Memory B cell (primary cell): Measurements from ENCODE around the gene GRAMD2A.

Experiments
- ATAC-seq: fragments of 150-1000 bp; cut with Tn5 transposase; 2 replicates; pipeline ENCODE4 v1.10.0; 2021; ENCODE audit warnings: low read depth, mild to moderate bottlenecking, moderate library complexity
- DNase-seq, 2 donors: peaks; one replicate each; pipeline ENCODE4 v3.0.0; 2022; ENCODE audit warnings: low spot score in 2 of 2
- H3K27ac Mint-ChIP-seq: one replicate; pipeline ENCODE4 v1.8.0; 2022; ENCODE audit warnings: mild to moderate bottlenecking, moderate library complexity, mixed read lengths
- H3K27me3 Mint-ChIP-seq: one replicate; pipeline ENCODE4 v1.8.0; 2022; ENCODE audit warnings: mixed read lengths
- H3K36me3 Mint-ChIP-seq: one replicate; pipeline ENCODE4 v1.8.0; 2022; ENCODE audit warnings: mild to moderate bottlenecking, mixed read lengths
- H3K4me1 Mint-ChIP-seq: one replicate; pipeline ENCODE4 v1.8.0; 2022; ENCODE audit warnings: mixed read lengths
- H3K4me3 Mint-ChIP-seq: one replicate; pipeline ENCODE4 v1.8.0; 2022; ENCODE audit warnings: mild to moderate bottlenecking, moderate library complexity, mixed read lengths
- H3K9me3 Mint-ChIP-seq: one replicate; pipeline ENCODE4 v1.8.0; 2022; ENCODE audit warnings: mixed read lengths

Gene GRAMD2A

DNA sequence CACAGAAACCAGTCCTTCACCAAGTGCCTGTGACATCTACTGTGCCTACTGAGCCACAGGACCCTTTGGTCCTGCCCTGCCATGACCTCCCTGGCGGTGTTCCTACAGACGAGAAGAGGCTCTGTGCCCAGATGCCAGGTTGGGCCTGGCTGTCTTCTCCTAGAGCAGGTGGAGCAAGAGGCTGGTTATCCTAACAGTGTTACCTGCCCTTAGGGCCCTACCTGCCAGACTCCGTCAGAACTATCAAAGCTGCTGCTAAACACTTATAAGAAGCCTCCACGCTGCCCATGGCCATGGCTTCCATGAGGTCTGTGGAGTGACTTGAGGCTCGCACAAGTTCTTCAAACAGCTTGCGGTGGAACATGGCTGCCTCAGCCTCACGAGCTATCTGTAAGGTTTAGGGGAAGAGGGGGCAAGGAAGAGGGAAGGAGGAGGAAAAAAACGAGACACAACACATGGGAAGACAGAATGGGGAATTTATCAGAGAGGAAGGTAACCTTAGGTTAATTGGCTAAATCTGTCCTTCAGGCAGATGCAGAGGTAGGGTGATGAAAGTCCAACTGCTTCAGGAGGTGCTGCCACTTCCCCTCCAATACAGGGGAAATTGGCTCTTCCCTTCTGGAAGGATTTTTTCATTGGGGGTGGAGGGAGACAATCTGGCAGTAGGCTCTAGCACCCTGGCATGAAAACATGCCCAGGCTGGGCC is 5.4 kb upstream of the GRAMD2A start:
- H3K27me3 Mint-ChIP-seq = peaks cover 2% of the 10 kb centered on the region
- no peaks in the 10 kb centered on the region for H3K9me3 Mint-ChIP-seq
- ATAC-seq = no peak
- H3K4me3 Mint-ChIP-seq = no peak overlapping the region
- H3K4me1 Mint-ChIP-seq = peaks cover 12% of the 10 kb centered on the region
- H3K27ac Mint-ChIP-seq = peak overlapping the region; percentile 73
- no peak for DNase-seq
- H3K36me3 Mint-ChIP-seq = peaks cover 37% of the 10 kb centered on the region

DNA sequence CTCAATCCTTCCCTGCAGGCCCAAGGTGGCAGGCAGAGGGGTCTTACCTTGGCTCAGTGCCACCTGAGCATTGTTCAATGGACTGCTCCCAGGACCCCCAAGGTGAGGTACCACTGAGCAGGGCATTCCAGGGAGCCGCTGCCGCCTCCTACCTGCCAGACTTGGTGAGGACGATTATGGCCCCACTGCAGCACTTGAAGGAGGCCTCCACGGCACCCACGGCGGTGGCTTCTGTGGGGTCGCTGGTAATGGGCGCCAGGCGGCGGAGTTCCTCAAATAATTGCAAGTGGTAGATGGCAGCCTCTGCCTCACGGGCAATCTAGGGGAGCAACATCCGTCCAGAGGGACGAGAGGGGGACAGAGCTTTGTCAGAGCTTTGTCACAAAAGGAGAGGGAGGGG is 4.7 kb upstream of the GRAMD2A start:
- H3K4me1 Mint-ChIP-seq = peaks cover 14% of the 10 kb centered on the region
- ATAC-seq (no peak), DNase-seq (no peak)
- H3K4me3 Mint-ChIP-seq = no peak overlapping the region
- H3K9me3 Mint-ChIP-seq = no peaks in the 10 kb centered on the region
- peaks cover 4% of the 10 kb centered on the region for H3K27me3 Mint-ChIP-seq
- H3K27ac Mint-ChIP-seq = no peak overlapping the region
- H3K36me3 Mint-ChIP-seq = peaks cover 37% of the 10 kb centered on the region

DNA sequence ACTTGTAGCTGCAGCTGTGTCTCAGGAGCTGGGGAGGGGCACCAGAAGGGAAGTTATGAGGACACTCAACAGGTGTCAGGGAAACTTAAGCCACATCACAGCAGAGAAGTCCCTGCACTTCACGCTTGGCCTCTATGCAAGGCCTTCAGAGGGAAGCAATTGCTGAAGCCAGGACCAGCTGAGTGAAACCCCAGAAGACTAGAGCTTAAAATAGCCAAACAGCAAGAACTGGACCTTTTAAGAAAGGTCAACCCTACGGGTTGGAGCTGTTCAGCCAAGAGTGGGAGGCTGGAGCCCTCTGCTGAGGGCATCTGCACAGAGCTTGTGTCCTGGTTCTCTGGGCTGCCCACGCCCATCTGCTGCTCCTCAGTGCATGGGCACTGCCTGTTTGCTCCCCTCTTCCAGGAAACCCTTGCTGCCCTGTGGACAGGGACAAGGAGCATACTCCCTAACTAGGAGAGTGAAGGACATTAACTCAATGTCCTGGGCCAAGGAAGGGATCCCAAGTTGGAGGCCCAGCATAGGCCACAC is 3.9 kb upstream of the GRAMD2A start:
- H3K27me3 Mint-ChIP-seq = peaks cover 4% of the 10 kb centered on the region
- H3K4me1 Mint-ChIP-seq = peaks cover 14% of the 10 kb centered on the region
- DNase-seq = no peak
- peak overlapping the region; percentile 58 for H3K27ac Mint-ChIP-seq
- peaks cover 30% of the 10 kb centered on the region for H3K36me3 Mint-ChIP-seq
- ATAC-seq = no peak
- no peaks in the 10 kb centered on the region for H3K9me3 Mint-ChIP-seq
- H3K4me3 Mint-ChIP-seq = no peak overlapping the region

DNA sequence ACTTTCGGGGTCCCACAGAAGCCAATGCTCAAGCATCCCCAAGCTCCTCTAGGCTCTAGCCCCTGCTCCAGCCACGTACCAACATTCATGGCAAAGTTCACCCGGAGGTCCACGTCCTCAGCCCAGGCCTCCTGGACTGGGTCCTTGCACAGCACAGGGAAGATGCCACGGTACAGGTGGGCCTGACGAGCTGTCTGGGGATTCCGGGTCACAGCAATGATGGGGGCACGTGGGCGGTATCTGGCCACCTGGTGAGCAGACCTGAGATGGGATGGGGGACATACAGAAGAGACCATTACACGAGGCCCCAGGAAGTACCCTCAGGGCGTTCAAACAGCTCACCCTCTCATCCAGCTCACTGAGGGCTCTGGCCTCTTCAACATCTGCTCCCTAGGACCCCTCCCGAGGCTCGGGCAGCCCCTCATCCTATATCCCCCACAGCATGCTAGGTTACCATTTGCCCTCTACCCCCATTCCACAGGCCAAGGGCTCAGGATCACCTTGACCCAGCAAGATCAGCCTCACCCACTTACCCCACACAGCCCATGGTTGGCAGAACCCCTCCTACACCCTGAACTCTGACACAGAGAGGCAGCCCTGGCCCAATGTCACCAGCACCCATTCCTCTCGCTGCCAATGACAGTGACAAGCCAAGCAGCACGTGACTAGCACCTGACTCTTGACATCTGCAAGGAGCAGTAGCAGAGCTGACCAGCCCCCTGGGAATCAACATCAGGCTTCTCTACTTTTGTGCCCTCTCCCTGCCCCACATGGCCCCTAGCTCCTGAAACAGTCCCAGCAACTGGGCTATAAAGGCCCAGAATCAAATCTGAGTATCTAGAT is 3.0 kb upstream of the GRAMD2A start:
- H3K4me3 Mint-ChIP-seq = no peak overlapping the region
- H3K27ac Mint-ChIP-seq = peak overlapping the region; percentile 58
- ATAC-seq = no peak

DNA sequence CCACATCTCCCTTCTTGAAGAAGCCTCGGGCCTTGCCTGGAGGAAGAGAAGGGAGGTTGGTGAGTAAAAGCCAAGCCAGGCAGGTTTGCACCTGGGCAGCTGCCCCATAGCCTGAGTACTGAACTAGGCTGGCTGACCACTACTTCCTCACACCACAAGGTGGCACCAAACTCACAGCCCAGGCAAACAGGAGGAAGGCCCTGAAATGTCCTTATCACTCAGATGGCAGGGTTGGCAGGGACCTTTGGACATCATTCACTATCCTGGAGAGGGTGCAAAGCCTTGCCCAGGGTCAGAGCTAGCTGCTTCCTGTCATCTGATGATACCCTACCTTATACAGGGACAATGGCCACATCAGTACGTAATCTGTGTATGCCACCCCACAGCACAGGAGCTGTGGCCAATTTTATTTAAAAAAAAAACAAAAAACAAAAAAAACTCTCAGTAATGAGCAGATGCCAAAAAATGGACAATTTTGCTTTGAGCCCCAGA is 2.2 kb upstream of the GRAMD2A start:
- peaks cover 25% of the 10 kb centered on the region for H3K36me3 Mint-ChIP-seq
- H3K4me3 Mint-ChIP-seq = no peak overlapping the region
- H3K9me3 Mint-ChIP-seq = no peaks in the 10 kb centered on the region
- DNase-seq (peak; percentile 75 to 78), ATAC-seq (peak; percentile 80)
- H3K27ac Mint-ChIP-seq = no peak overlapping the region
- peaks cover 7% of the 10 kb centered on the region for H3K27me3 Mint-ChIP-seq
- H3K4me1 Mint-ChIP-seq = peaks cover 18% of the 10 kb centered on the region

More for the DNA sequence above, 3.0 kb upstream of the GRAMD2A start:
- Mint-ChIP-seq H3K4me1 (peaks cover 14% of the 10 kb centered on the region), H3K9me3 (no peaks in the 10 kb centered on the region), H3K36me3 (peaks cover 25% of the 10 kb centered on the region), H3K27me3 (peaks cover 7% of the 10 kb centered on the region)
- no peak for DNase-seq

DNA sequence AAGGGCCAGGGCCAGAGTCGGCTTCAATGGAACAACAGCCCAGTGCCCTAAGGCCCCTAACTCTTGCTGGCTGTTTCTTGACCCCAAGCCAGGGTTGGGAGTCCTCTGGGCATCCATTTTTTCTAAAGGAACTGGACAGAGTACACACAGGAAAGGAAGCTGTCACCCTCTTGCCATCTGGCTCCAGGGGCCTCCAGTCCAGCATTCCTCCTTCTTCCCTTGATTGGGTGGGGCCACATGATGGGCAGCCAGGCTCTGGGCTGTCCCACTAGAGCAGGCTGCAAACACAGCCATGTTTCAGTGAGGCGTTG is 1.6 kb upstream of the GRAMD2A start:
- no peaks in the 10 kb centered on the region for H3K9me3 Mint-ChIP-seq
- no peak for DNase-seq
- ATAC-seq = no peak
- peaks cover 18% of the 10 kb centered on the region for H3K4me1 Mint-ChIP-seq
- H3K27ac Mint-ChIP-seq = no peak overlapping the region
- H3K27me3 Mint-ChIP-seq = peaks cover 9% of the 10 kb centered on the region
- H3K36me3 Mint-ChIP-seq = peaks cover 22% of the 10 kb centered on the region
- no peak overlapping the region for H3K4me3 Mint-ChIP-seq

DNA sequence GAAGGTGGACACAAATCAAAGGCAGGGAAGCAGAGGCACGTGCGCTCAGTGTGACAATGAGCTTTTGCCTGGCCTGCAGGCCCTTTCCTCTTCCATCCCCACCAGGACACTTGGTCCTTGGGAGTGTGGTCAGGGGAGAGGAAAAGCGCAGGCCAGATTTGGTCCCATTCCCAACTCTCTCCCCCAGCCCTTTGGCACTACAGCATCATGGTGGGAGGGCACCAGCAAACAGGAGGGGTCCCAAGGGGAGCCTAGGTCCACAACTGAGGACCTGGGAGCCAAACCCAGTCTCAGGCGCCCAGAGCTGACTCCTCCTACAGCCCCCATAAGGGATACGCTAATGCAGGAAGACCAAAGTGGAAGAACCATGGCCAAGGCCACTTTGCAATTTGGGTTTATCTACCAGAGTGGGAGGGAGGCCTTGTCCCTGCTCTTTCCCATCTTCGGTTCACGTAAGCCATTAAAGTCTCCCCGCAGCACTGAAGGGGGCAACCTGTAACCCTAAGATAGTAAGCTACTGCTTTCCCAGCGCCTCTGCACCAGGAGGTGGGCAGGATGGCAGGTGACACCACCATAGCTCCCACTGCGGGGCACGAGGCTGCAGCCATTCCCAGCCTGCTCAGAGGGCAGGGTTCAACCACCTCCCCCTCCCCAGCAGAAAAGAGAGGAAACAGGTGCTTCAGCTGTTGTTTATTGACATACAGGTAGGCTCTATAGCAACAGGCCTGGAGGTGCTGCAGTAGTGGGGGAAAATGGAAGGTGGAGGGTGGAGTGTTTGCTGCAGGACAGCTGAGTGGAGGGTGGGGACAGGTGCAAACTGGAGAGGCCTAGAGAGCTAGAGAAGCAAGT is 993 bp upstream of the GRAMD2A start:
- Mint-ChIP-seq H3K4me3 (no peak overlapping the region), H3K4me1 (peaks cover 18% of the 10 kb centered on the region), H3K9me3 (no peaks in the 10 kb centered on the region), H3K27ac (peak overlapping the region; percentile 45), H3K36me3 (peaks cover 21% of the 10 kb centered on the region), H3K27me3 (peaks cover 9% of the 10 kb centered on the region)
- DNase-seq = no peak
- ATAC-seq = no peak

DNA sequence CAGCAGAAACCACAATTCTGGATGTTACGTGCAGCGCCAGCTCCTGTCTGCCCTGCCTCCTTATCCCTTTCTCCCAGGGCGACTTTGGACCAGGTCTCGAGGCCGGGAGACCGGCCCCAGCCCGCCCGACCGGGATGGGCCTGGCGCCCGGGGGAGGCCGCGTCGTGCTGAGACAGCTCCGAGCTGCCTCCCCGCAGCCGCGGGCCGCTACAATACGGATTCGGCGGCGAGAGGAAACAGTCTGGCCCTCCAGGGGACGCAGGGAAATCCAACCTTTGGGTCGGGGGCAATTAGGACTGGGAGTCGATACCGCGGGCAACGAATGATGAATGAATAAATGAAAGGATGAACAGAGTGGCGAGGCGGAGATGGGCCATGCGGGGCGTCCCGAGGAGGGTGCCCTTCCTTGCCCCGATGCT is 537 bp downstream of the GRAMD2A start:
- peaks cover 12% of the 10 kb centered on the region for H3K36me3 Mint-ChIP-seq
- ATAC-seq = no peak
- no peak for DNase-seq
- peak overlapping the region; percentile 73 for H3K4me3 Mint-ChIP-seq
- peaks cover 15% of the 10 kb centered on the region for H3K4me1 Mint-ChIP-seq
- no peak overlapping the region for H3K27ac Mint-ChIP-seq
- H3K27me3 Mint-ChIP-seq = peaks cover 9% of the 10 kb centered on the region
- H3K9me3 Mint-ChIP-seq = no peaks in the 10 kb centered on the region

DNA sequence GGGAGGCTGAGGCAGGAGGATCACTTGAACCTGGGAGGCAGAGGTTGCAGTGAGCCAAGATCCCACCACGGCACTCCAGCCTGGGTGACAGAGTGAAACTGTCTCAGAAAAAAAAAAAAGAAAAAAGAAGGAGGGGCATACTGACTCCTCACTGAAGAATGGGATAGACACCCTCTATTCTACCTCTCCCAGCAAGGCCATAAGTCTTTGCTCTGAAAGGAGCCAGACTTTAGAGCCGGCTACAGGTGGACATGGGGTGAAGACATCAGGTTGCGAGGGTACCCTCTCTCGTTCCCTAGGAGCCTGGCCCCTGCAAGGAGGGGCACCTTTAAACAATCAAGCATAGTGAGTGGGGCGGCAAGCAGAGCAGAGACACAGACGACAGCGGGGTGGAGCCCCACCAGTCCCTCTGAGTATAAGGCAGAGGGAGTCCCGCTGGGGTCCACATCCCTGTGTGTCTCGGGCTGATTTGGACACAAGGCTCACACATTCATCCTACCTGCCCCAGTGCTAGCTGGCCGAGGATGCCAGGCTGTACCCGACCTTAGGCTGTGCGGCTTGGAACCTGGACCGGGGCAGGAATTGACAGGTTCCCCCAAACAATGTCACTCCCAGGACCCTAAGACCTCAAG is 1.1 kb downstream of the GRAMD2A start:
- no peak for DNase-seq
- Mint-ChIP-seq H3K27me3 (peaks cover 9% of the 10 kb centered on the region), H3K36me3 (peaks cover 12% of the 10 kb centered on the region), H3K4me1 (peaks cover 13% of the 10 kb centered on the region), H3K9me3 (no peaks in the 10 kb centered on the region), H3K4me3 (peak overlapping the region; percentile 21), H3K27ac (no peak overlapping the region)
- no peak for ATAC-seq

DNA sequence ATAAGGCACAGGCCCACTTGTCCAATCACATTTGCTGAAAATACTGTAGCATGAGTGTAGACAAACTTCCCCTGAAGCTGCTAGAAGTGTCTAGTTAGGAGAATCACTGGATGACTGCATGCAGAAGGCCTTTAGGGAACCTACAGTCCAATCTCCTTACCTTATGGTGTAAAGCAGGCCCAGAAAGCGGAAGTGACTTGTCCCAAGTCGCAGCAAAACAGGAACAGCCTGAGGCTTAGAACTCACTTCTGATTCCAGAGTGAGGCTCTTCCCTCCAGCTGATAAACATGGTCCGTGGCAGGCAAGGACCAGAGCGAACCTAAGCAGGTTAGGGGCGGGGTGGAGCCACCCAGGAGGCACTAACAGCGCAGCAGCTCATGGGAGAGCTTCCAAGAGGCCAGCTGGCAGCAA is 2.5 kb downstream of the GRAMD2A start:
- no peaks in the 10 kb centered on the region for H3K9me3 Mint-ChIP-seq
- ATAC-seq (peak; percentile 23), DNase-seq (no peak)
- H3K4me3 Mint-ChIP-seq = no peak overlapping the region
- H3K27ac Mint-ChIP-seq = no peak overlapping the region
- peaks cover 6% of the 10 kb centered on the region for H3K36me3 Mint-ChIP-seq
- H3K27me3 Mint-ChIP-seq = peaks cover 13% of the 10 kb centered on the region
- peaks cover 9% of the 10 kb centered on the region for H3K4me1 Mint-ChIP-seq

DNA sequence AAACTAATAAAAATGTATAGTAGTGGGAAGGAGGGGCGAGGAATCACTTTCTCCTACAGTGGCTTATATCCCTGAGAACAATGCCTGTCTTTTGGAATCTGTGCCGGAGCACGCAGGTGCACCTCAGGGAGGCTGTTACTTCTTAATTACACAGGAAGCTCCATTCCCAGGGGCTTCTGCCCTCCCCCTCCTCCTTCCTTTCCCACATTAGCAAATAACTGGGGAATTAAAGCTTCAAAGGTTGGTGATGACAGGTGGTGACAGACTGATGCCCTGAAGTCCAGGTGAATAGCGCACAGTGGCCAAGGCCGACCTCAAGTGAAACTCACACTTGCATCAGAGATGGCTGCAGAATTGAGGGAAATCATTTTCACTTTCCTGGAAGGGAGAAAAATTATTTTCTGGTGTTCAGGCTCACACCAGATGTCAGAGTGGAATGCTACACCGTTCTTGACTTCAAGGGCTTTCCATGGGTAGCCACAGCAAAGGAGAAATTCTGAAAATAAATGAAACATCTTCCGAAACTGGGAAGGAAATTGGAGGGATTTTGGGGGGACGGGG is 3.7 kb downstream of the GRAMD2A start:
- H3K27me3 Mint-ChIP-seq = peaks cover 14% of the 10 kb centered on the region
- peaks cover 9% of the 10 kb centered on the region for H3K4me1 Mint-ChIP-seq
- no peak overlapping the region for H3K27ac Mint-ChIP-seq
- H3K36me3 Mint-ChIP-seq = peaks cover 3% of the 10 kb centered on the region
- no peak overlapping the region for H3K4me3 Mint-ChIP-seq
- no peak for ATAC-seq
- DNase-seq = no peak
- no peaks in the 10 kb centered on the region for H3K9me3 Mint-ChIP-seq

DNA sequence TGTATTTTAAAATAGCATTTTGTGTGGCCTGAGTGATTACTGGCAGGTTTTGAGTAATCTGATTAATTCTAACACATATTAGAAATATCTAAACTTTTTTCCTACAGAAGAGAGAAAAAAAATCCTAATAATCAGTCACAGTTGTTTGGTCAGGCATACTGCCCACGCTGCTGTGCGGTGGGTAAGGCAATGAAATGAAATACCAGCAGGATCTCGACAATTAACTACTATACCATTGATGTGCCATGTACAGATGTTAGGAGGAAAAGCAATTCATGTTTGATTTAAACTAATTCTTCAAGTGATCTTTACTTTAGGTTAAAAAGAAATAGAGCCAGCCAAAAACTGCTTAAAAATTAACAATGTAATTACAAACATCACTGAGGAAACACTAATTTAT is 5.2 kb downstream of the GRAMD2A start:
- no peak overlapping the region for H3K27ac Mint-ChIP-seq
- DNase-seq (no peak), ATAC-seq (no peak)
- peaks cover 4% of the 10 kb centered on the region for H3K4me1 Mint-ChIP-seq
- no peaks in the 10 kb centered on the region for H3K36me3 Mint-ChIP-seq
- H3K4me3 Mint-ChIP-seq = no peak overlapping the region
- no peaks in the 10 kb centered on the region for H3K9me3 Mint-ChIP-seq
- peaks cover 10% of the 10 kb centered on the region for H3K27me3 Mint-ChIP-seq

DNA sequence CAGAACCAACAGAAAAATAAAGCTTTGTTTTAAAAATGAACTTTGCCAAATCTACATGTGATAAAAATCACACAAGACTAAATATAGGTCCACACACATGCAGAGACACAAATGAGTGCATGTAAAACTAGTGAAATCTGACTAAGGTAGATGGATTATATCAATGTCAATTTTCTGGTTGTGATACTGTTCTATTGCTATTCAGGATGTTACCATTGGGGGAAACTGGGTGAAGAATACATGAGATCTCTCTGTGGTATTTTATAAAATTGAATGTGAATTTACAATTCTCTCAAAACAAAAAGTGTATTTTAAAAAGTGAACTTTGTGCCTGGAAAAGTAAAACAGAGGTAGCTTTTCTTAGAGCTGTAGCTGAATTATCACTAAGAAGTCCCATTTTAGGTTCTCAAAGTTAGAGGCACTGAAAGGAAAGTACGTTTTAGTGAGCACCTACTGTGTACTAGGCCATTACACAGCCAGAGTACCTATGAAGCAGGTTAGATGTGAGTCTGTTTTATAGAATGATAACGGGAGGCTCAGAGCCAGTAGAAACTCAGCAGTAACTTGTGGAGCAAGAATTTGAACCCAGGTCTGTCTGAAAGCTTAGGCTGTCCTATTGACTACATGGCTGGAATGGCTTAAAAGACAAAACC is 8.2 kb downstream of the GRAMD2A start:
- H3K36me3 Mint-ChIP-seq = no peaks in the 10 kb centered on the region
- no peak for DNase-seq
- no peaks in the 10 kb centered on the region for H3K4me1 Mint-ChIP-seq
- H3K4me3 Mint-ChIP-seq = no peak overlapping the region
- peaks cover 13% of the 10 kb centered on the region for H3K27me3 Mint-ChIP-seq
- H3K9me3 Mint-ChIP-seq = no peaks in the 10 kb centered on the region
- H3K27ac Mint-ChIP-seq = no peak overlapping the region
- ATAC-seq = no peak
